DOHH2 (cell line): ENCODE measurements around the gene SLC44A5.

Source experiments
- EZH2phosphoT487 ChIP-seq: fragments of 200-600 bp; sonication (generic); IDR thresholded peaks from 2 replicates; pipeline ENCODE4 v1.6.1; 2017; ENCODE audit warnings: borderline replicate concordance, mild to moderate bottlenecking, antibody characterized with exemption, low read length, moderate library complexity, mixed read lengths
- TF ChIP-seq, protein P1 (sequence below): fragments of 200-600 bp; sonication (generic); IDR thresholded peaks from one replicate; pipeline ENCODE4 v1.5.1; 2014; ENCODE audit warnings: antibody characterized with exemption, mild to moderate bottlenecking, low read depth, low read length; ENCODE audit not compliant: poor library complexity, severe bottlenecking

DNA sequence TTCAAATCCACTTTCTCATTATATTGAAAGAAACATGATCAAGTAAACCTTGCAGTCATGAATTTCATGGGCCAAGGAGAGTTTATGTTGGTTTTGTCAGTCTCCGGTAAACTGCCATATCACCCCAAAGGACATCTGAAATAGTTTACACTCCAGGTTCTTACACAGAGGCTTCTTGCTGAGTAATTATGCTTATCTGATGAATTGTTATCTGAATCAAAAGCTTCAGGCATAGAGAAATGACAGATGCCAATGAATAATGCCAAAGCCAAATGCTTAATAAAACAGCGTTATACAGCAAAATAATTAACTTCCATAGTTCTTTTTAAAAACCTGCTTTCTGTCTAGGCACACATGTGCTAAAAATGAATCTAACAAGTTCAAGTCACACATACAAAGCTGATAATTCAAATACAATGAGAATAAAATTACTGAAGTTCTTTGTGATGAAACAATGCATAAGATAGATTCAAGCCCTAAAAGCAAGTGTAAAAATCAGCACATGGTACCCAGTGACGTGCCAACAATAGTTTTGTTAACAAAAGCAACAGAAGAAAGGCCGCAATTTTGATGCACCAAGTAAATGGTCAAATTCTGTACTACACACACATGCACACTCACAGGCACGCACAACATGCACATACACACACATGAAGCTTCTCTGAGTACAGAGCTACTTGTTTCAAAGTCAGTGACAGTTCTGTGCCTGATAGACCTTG lies 109.2 kb downstream of the SLC44A5 start:
- TF ChIP-seq, protein P1, sequence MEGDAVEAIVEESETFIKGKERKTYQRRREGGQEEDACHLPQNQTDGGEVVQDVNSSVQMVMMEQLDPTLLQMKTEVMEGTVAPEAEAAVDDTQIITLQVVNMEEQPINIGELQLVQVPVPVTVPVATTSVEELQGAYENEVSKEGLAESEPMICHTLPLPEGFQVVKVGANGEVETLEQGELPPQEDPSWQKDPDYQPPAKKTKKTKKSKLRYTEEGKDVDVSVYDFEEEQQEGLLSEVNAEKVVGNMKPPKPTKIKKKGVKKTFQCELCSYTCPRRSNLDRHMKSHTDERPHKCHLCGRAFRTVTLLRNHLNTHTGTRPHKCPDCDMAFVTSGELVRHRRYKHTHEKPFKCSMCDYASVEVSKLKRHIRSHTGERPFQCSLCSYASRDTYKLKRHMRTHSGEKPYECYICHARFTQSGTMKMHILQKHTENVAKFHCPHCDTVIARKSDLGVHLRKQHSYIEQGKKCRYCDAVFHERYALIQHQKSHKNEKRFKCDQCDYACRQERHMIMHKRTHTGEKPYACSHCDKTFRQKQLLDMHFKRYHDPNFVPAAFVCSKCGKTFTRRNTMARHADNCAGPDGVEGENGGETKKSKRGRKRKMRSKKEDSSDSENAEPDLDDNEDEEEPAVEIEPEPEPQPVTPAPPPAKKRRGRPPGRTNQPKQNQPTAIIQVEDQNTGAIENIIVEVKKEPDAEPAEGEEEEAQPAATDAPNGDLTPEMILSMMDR = no peak
- TF ChIP-seq EZH2phosphoT487 = no peak
